ENCODE measurements around the gene PARP8.

The PARP8 gene

GRCh38 chr5:50700706-50701105, 34.3 kb downstream of the PARP8 start:
- Histone ChIP-seq H3K9ac (ENCODE audit: low read length) (no peak overlapping the region), H3K4me3 (ENCODE audit: insufficient read depth in 1 of 2, low read depth in 1 of 2, low read length in 2 of 2) (no peak overlapping the region), H2AFZ (ENCODE audit: low read depth, low read length) (no peak overlapping the region), H3K27ac (ENCODE audit: low read length, poor library complexity, severe bottlenecking) (no peak overlapping the region), H3K4ac (ENCODE audit: low read depth in 1 of 2, low read length in 2 of 2) (no peak overlapping the region), H3K14ac (ENCODE audit: low read length in 2 of 2) (no peak overlapping the region), H4K8ac (ENCODE audit: low read length) (no peak overlapping the region), H3K4me1 (ENCODE audit: control insufficient read depth, insufficient read depth, low read depth, low read length) (peaks cover 2% of the 10 kb centered on the region), H3K23ac (ENCODE audit: low read length in 2 of 2) (no peak overlapping the region), H3K36me3 (ENCODE audit: control insufficient read depth in 1 of 2, insufficient read depth in 2 of 2, low read depth in 1 of 2, low read length in 2 of 2) (no peaks in the 10 kb centered on the region), H2BK12ac (ENCODE audit: low read length in 2 of 2) (no peak overlapping the region), H3K79me1 (replicated peaks; ENCODE audit: low read length, poor library complexity, severe bottlenecking) (peaks cover 13% of the 10 kb centered on the region), H3K4me2 (ENCODE audit: low read length, poor library complexity, severe bottlenecking) (no peak overlapping the region), H2AK5ac (ENCODE audit: low read length, severe bottlenecking) (no peak overlapping the region), H4K91ac (ENCODE audit: low read length) (no peak overlapping the region), H2BK5ac (ENCODE audit: low read depth, low read length, poor library complexity, severe bottlenecking) (no peak overlapping the region), H2BK15ac (ENCODE audit: low read depth, poor library complexity, severe bottlenecking) (no peak overlapping the region), H3K27me3 (ENCODE audit: control insufficient read depth in 1 of 2, insufficient read depth in 1 of 2, low read length in 2 of 2) (no peaks in the 10 kb centered on the region), H2BK120ac (ENCODE audit: low read depth, low read length) (no peak overlapping the region), H3K18ac (ENCODE audit: low read depth in 1 of 2, low read length in 2 of 2) (no peak overlapping the region), H3K9me3 (ENCODE audit: control insufficient read depth, low read length) (no peaks in the 10 kb centered on the region)
- no peak for DNase-seq
- 96% methylated on average over 3 of the region's 4 CpGs for WGBS

- Histone ChIP-seq H2BK15ac (ENCODE audit: low read depth, poor library complexity, severe bottlenecking) (no peak overlapping the region), H3K4me1 (ENCODE audit: control insufficient read depth, insufficient read depth, low read depth, low read length) (peaks cover 2% of the 10 kb centered on the region), H2AFZ (ENCODE audit: low read depth, low read length) (no peak overlapping the region), H3K36me3 (ENCODE audit: control insufficient read depth in 1 of 2, insufficient read depth in 2 of 2, low read depth in 1 of 2, low read length in 2 of 2) (no peaks in the 10 kb centered on the region), H3K4me3 (ENCODE audit: insufficient read depth in 1 of 2, low read depth in 1 of 2, low read length in 2 of 2) (no peak overlapping the region), H3K27ac (ENCODE audit: low read length, poor library complexity, severe bottlenecking) (no peak overlapping the region), H3K4ac (ENCODE audit: low read depth in 1 of 2, low read length in 2 of 2) (no peak overlapping the region), H2AK5ac (ENCODE audit: low read length, severe bottlenecking) (no peak overlapping the region), H3K79me1 (replicated peaks; ENCODE audit: low read length, poor library complexity, severe bottlenecking) (peaks cover 8% of the 10 kb centered on the region), H4K8ac (ENCODE audit: low read length) (no peak overlapping the region), H2BK5ac (ENCODE audit: low read depth, low read length, poor library complexity, severe bottlenecking) (no peak overlapping the region), H3K9me3 (ENCODE audit: control insufficient read depth, low read length) (no peaks in the 10 kb centered on the region), H3K4me2 (ENCODE audit: low read length, poor library complexity, severe bottlenecking) (no peak overlapping the region), H3K9ac (ENCODE audit: low read length) (no peak overlapping the region), H3K23ac (ENCODE audit: low read length in 2 of 2) (no peak overlapping the region), H2BK120ac (ENCODE audit: low read depth, low read length) (no peak overlapping the region), H2BK12ac (ENCODE audit: low read length in 2 of 2) (no peak overlapping the region), H3K18ac (ENCODE audit: low read depth in 1 of 2, low read length in 2 of 2) (no peak overlapping the region), H3K14ac (ENCODE audit: low read length in 2 of 2) (no peak overlapping the region), H4K91ac (ENCODE audit: low read length) (no peak overlapping the region), H3K27me3 (ENCODE audit: control insufficient read depth in 1 of 2, insufficient read depth in 1 of 2, low read length in 2 of 2) (no peaks in the 10 kb centered on the region)
- 95% methylated on average over 7 of the region's 9 CpGs for WGBS
- no peak for DNase-seq
These were observed 36.4 kb downstream of the PARP8 start for GRCh38 chr5:50702615-50703366.

GRCh38 chr5:50703367-50703666, 36.9 kb downstream of the PARP8 start:
- H3K4me3 ChIP-seq (ENCODE audit: insufficient read depth in 1 of 2, low read depth in 1 of 2, low read length in 2 of 2), result no peak overlapping the region
- H2AK5ac ChIP-seq (ENCODE audit: low read length, severe bottlenecking), result no peak overlapping the region
- no peaks in the 10 kb centered on the region for H3K27me3 ChIP-seq (ENCODE audit: control insufficient read depth in 1 of 2, insufficient read depth in 1 of 2, low read length in 2 of 2)
- H4K91ac ChIP-seq (ENCODE audit: low read length), result no peak overlapping the region
- peaks cover 8% of the 10 kb centered on the region for H3K79me1 ChIP-seq (replicated peaks; ENCODE audit: low read length, poor library complexity, severe bottlenecking)
- no peak overlapping the region for H2BK15ac ChIP-seq (ENCODE audit: low read depth, poor library complexity, severe bottlenecking)
- H3K4me1 ChIP-seq (ENCODE audit: control insufficient read depth, insufficient read depth, low read depth, low read length), result peaks cover 2% of the 10 kb centered on the region
- H3K27ac ChIP-seq (ENCODE audit: low read length, poor library complexity, severe bottlenecking), result no peak overlapping the region
- no peak overlapping the region for H2BK12ac ChIP-seq (ENCODE audit: low read length in 2 of 2)
- H2BK5ac ChIP-seq (ENCODE audit: low read depth, low read length, poor library complexity, severe bottlenecking), result no peak overlapping the region
- no peak overlapping the region for H3K18ac ChIP-seq (ENCODE audit: low read depth in 1 of 2, low read length in 2 of 2)
- WGBS, result 93% methylated on average over 1 of the region's 1 CpG
- no peak overlapping the region for H2BK120ac ChIP-seq (ENCODE audit: low read depth, low read length)
- H3K36me3 ChIP-seq (ENCODE audit: control insufficient read depth in 1 of 2, insufficient read depth in 2 of 2, low read depth in 1 of 2, low read length in 2 of 2), result no peaks in the 10 kb centered on the region
- no peak overlapping the region for H3K23ac ChIP-seq (ENCODE audit: low read length in 2 of 2)
- H3K9me3 ChIP-seq (ENCODE audit: control insufficient read depth, low read length), result no peaks in the 10 kb centered on the region
- no peak overlapping the region for H3K14ac ChIP-seq (ENCODE audit: low read length in 2 of 2)
- no peak overlapping the region for H3K4ac ChIP-seq (ENCODE audit: low read depth in 1 of 2, low read length in 2 of 2)
- no peak overlapping the region for H4K8ac ChIP-seq (ENCODE audit: low read length)
- DNase-seq, result no peak
- H3K4me2 ChIP-seq (ENCODE audit: low read length, poor library complexity, severe bottlenecking), result no peak overlapping the region
- H2AFZ ChIP-seq (ENCODE audit: low read depth, low read length), result no peak overlapping the region
- H3K9ac ChIP-seq (ENCODE audit: low read length), result no peak overlapping the region

GRCh38 chr5:50704730-50705129, 38.3 kb downstream of the PARP8 start:
- Histone ChIP-seq H4K91ac (ENCODE audit: low read length) (no peak overlapping the region), H2BK15ac (ENCODE audit: low read depth, poor library complexity, severe bottlenecking) (no peak overlapping the region), H2AFZ (ENCODE audit: low read depth, low read length) (no peak overlapping the region), H3K4me1 (ENCODE audit: control insufficient read depth, insufficient read depth, low read depth, low read length) (peaks cover 2% of the 10 kb centered on the region), H3K27ac (ENCODE audit: low read length, poor library complexity, severe bottlenecking) (no peak overlapping the region), H4K8ac (ENCODE audit: low read length) (no peak overlapping the region), H3K18ac (ENCODE audit: low read depth in 1 of 2, low read length in 2 of 2) (no peak overlapping the region), H3K23ac (ENCODE audit: low read length in 2 of 2) (no peak overlapping the region), H2BK12ac (ENCODE audit: low read length in 2 of 2) (no peak overlapping the region), H3K4ac (ENCODE audit: low read depth in 1 of 2, low read length in 2 of 2) (no peak overlapping the region), H3K79me1 (replicated peaks; ENCODE audit: low read length, poor library complexity, severe bottlenecking) (peaks cover 2% of the 10 kb centered on the region), H3K27me3 (ENCODE audit: control insufficient read depth in 1 of 2, insufficient read depth in 1 of 2, low read length in 2 of 2) (no peaks in the 10 kb centered on the region), H3K4me2 (ENCODE audit: low read length, poor library complexity, severe bottlenecking) (no peak overlapping the region), H3K36me3 (ENCODE audit: control insufficient read depth in 1 of 2, insufficient read depth in 2 of 2, low read depth in 1 of 2, low read length in 2 of 2) (no peaks in the 10 kb centered on the region), H3K14ac (ENCODE audit: low read length in 2 of 2) (no peak overlapping the region), H2BK120ac (ENCODE audit: low read depth, low read length) (no peak overlapping the region), H3K4me3 (ENCODE audit: insufficient read depth in 1 of 2, low read depth in 1 of 2, low read length in 2 of 2) (no peak overlapping the region), H2BK5ac (ENCODE audit: low read depth, low read length, poor library complexity, severe bottlenecking) (no peak overlapping the region), H2AK5ac (ENCODE audit: low read length, severe bottlenecking) (no peak overlapping the region), H3K9ac (ENCODE audit: low read length) (no peak overlapping the region), H3K9me3 (ENCODE audit: control insufficient read depth, low read length) (no peaks in the 10 kb centered on the region)
- DNase-seq, result no peak
- WGBS, result 100% methylated on average over 3 of the region's 3 CpGs

Measured in mesenchymal stem cell (in vitro differentiated cells and primary cell).